K562 (cell line): Measurements from ENCODE around the gene NUP43.

ENCODE experiments used
- POLR2A ChIP-seq: fragments of 450-650 bp; conservative IDR thresholded peaks from 2 replicates; pipeline ENCODE4 v1.6.1; 2016
- TF ChIP-seq, protein P1 (sequence below): fragments of 450-650 bp; formaldehyde crosslinking; IDR thresholded peaks from 2 replicates; pipeline ENCODE4 v1.4.0; 2020; ENCODE audit warnings: mild to moderate bottlenecking, mixed read lengths

GRCh38 chr6:149727793-149728498 lies 18.4 kb downstream of the NUP43 start:
- TF ChIP-seq, protein P1, sequence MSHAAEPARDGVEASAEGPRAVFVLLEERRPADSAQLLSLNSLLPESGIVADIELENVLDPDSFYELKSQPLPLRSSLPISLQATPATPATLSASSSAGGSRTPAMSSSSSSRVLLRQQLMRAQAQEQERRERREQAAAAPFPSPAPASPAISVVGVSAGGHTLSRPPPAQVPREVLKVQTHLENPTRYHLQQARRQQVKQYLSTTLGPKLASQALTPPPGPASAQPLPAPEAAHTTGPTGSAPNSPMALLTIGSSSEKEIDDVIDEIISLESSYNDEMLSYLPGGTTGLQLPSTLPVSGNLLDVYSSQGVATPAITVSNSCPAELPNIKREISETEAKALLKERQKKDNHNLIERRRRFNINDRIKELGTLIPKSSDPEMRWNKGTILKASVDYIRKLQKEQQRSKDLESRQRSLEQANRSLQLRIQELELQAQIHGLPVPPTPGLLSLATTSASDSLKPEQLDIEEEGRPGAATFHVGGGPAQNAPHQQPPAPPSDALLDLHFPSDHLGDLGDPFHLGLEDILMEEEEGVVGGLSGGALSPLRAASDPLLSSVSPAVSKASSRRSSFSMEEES, result no peak
- TF ChIP-seq POLR2A, result no peak
